Body of pancreas (tissue), 4 donors: Measurements from ENCODE around the gene ADAMTS17.

Experiments used
- POLR2A ChIP-seq, 3 donors: fragments of 450-650 bp; IDR thresholded peaks; one replicate each; pipeline ENCODE4 v1.6.1; 2016; ENCODE audit warnings: antibody characterized with exemption in 3 of 3, mild to moderate bottlenecking in 2 of 3
- TF ChIP-seq, protein P1 (sequence below), 7 experiments: fragments of 450-650 bp in 4 of 7; fragments of 200-600 bp in 3 of 7; sonication (generic) in 3 of 7; IDR thresholded peaks; one replicate each; pipeline ENCODE4 v1.5.1; 2016 to 2019; ENCODE audit warnings: antibody characterized with exemption in 7 of 7

DNA sequence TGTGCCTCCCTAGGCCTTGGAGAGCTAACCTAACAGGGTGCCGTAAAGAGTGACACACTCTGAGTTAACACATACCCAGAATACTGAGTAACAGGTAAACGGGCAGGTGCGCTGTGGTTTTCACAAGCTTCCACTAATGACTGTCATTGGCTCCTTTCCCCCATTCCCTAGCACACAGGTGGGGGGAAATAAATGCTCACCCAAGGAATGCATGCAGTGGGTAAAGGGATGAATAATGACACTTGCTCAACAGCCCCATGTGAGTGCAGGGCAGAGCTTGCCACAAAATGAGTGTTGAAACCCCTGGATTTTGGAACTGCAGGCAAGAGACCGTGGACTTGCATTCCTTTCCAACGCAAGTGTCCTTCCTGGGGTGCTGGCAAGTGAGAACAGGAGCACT lies 57.6 kb downstream of the ADAMTS17 start:
- no peak for TF ChIP-seq POLR2A (IDR thresholded peaks at IDR 0.05)
- TF ChIP-seq, protein P1, sequence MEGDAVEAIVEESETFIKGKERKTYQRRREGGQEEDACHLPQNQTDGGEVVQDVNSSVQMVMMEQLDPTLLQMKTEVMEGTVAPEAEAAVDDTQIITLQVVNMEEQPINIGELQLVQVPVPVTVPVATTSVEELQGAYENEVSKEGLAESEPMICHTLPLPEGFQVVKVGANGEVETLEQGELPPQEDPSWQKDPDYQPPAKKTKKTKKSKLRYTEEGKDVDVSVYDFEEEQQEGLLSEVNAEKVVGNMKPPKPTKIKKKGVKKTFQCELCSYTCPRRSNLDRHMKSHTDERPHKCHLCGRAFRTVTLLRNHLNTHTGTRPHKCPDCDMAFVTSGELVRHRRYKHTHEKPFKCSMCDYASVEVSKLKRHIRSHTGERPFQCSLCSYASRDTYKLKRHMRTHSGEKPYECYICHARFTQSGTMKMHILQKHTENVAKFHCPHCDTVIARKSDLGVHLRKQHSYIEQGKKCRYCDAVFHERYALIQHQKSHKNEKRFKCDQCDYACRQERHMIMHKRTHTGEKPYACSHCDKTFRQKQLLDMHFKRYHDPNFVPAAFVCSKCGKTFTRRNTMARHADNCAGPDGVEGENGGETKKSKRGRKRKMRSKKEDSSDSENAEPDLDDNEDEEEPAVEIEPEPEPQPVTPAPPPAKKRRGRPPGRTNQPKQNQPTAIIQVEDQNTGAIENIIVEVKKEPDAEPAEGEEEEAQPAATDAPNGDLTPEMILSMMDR (IDR thresholded peaks at IDR 0.05): no peak
